ENCODE data around the gene PHF3.

The PHF3 gene

GRCh38 chr6:63663147-63663955, 27.7 kb downstream of the PHF3 start:
- peak overlapping the region; percentile 9 for H3K27ac ChIP-seq
- no peaks in the 10 kb centered on the region for H3K9me3 ChIP-seq
- no peaks in the 10 kb centered on the region for H3K36me3 ChIP-seq

GRCh38 chr6:63663956-63664281, 28.3 kb downstream of the PHF3 start:
- Histone ChIP-seq H3K9me3 (no peaks in the 10 kb centered on the region), H3K27ac (peak overlapping the region; percentile 31), H3K4me3 (ENCODE audit: low read depth in 1 of 2, low read length in 1 of 2) (no peak overlapping the region), H3K27me3 (no peaks in the 10 kb centered on the region), H3K36me3 (no peaks in the 10 kb centered on the region), H3K4me1 (ENCODE audit: control insufficient read depth in 1 of 2, insufficient read depth in 1 of 2, low read depth in 1 of 2, low read length in 1 of 2) (no peaks in the 10 kb centered on the region)
- TF ChIP-seq, protein P1, sequence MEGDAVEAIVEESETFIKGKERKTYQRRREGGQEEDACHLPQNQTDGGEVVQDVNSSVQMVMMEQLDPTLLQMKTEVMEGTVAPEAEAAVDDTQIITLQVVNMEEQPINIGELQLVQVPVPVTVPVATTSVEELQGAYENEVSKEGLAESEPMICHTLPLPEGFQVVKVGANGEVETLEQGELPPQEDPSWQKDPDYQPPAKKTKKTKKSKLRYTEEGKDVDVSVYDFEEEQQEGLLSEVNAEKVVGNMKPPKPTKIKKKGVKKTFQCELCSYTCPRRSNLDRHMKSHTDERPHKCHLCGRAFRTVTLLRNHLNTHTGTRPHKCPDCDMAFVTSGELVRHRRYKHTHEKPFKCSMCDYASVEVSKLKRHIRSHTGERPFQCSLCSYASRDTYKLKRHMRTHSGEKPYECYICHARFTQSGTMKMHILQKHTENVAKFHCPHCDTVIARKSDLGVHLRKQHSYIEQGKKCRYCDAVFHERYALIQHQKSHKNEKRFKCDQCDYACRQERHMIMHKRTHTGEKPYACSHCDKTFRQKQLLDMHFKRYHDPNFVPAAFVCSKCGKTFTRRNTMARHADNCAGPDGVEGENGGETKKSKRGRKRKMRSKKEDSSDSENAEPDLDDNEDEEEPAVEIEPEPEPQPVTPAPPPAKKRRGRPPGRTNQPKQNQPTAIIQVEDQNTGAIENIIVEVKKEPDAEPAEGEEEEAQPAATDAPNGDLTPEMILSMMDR (IDR thresholded peaks at IDR 0.05), result no peak

More at GRCh38 chr6:63663147-63663955, 27.7 kb downstream of the PHF3 start:
- Histone ChIP-seq H3K4me3 (ENCODE audit: low read depth in 1 of 2, low read length in 1 of 2) (no peak overlapping the region), H3K4me1 (ENCODE audit: control insufficient read depth in 1 of 2, insufficient read depth in 1 of 2, low read depth in 1 of 2, low read length in 1 of 2) (no peaks in the 10 kb centered on the region), H3K27me3 (no peaks in the 10 kb centered on the region)
- TF ChIP-seq, protein P1 (IDR thresholded peaks at IDR 0.05), result no peak

GRCh38 chr6:63671098-63671754, 35.6 kb downstream of the PHF3 start:
- Histone ChIP-seq H3K4me3 (ENCODE audit: low read depth in 1 of 2, low read length in 1 of 2) (no peak overlapping the region), H3K36me3 (no peaks in the 10 kb centered on the region), H3K27ac (no peak overlapping the region), H3K4me1 (ENCODE audit: control insufficient read depth in 1 of 2, insufficient read depth in 1 of 2, low read depth in 1 of 2, low read length in 1 of 2) (no peaks in the 10 kb centered on the region), H3K27me3 (no peaks in the 10 kb centered on the region), H3K9me3 (no peaks in the 10 kb centered on the region)
- TF ChIP-seq, protein P1 (IDR thresholded peaks at IDR 0.05), result no peak

DNA sequence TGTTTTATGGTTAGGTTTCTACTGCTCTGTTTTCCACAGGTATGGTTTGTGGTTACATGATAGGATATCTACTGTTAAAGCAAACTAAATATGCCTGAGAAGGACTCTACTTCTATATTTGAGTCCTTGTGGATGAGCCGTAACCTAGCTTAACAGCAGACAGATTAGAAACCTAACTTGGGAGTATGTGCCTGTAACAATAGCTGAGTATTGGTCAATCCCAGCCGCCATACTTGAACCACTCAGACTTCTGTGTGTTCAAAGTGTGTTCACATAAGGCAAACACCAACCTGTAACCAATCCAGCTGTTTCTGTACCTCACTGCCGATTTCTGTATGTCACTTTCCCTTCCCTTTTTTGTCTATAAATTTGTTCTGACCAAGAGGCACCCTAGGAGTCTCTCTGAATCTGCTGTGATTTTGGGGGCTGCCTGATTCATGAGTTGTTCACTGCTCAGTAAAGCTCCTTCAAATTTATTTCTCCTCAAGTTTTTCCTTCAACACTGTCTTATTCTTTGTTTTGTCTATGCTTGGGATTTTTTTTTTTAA, 37.1 kb downstream of the PHF3 start:
- no peaks in the 10 kb centered on the region for H3K36me3 ChIP-seq
- no peak overlapping the region for H3K4me3 ChIP-seq (ENCODE audit: low read depth in 1 of 2, low read length in 1 of 2)
- H3K27me3 ChIP-seq, result no peaks in the 10 kb centered on the region
- TF ChIP-seq, protein P1 (IDR thresholded peaks at IDR 0.05), result no peak
- no peak overlapping the region for H3K27ac ChIP-seq
- no peaks in the 10 kb centered on the region for H3K9me3 ChIP-seq
- no peaks in the 10 kb centered on the region for H3K4me1 ChIP-seq (ENCODE audit: control insufficient read depth in 1 of 2, insufficient read depth in 1 of 2, low read depth in 1 of 2, low read length in 1 of 2)

DNA sequence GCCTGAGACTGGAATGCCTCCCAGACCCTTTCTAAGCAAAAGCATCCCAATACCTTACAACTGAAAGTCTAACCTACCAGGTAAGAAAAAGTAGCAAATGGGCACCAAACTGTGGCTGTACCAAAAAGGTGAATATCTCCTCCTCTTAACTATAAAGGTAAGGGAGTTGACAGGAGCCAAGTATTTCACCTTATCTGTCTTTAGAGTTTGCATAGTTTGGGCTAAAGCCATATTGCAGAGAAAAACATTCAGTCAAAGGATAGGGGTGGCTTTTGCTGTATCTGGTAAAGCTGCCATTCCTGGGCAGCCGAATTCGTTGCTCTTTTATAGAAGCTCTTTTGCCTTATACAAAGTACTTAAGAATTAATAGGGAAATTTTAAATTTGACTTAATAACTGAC, 38.1 kb downstream of the PHF3 start:
- TF ChIP-seq, protein P1 (IDR thresholded peaks at IDR 0.05), result no peak
- Histone ChIP-seq H3K4me1 (ENCODE audit: control insufficient read depth in 1 of 2, insufficient read depth in 1 of 2, low read depth in 1 of 2, low read length in 1 of 2) (peaks cover 0 to under 1% of the 10 kb centered on the region in 2 experiments), H3K9me3 (no peaks in the 10 kb centered on the region), H3K27ac (no peak overlapping the region), H3K27me3 (no peaks in the 10 kb centered on the region), H3K36me3 (no peaks in the 10 kb centered on the region), H3K4me3 (ENCODE audit: low read depth in 1 of 2, low read length in 1 of 2) (no peak overlapping the region)
